Measurements from ENCODE around the gene MCEE. TPM values are rescaled to one million over a fixed set of nuclear protein-coding genes. Genes with fewer than 3 reads are reported as not detected.
"Not testable (repeated sequence)": the region's sequence is repeated elsewhere in the genome, so short reads cannot be mapped to it uniquely, and the experiment has no call there.

The MCEE gene
- total RNA-seq, 1 donor from 2014 or later = 21.1 TPM

DNA sequence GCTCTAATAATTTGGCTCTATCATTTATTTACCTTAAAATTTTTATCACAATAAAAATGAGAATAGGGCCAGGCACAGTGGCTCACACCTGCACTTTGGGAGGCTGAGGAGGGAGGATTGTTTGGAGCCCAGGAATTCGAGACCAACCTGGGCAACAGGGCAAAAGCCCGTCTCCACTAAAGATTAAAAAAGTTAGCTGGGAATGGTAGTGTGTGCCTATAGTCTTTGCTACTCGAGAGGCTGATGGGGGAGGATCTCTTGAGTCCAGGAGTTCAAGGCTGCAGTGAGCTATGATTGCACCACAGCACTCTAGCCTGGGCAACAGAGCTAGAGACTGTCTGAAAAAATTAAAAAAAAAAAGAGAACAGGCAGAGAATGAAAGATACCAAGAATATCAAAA, 6.1 kb upstream of the MCEE start:
- H3K27me3 Mint-ChIP-seq (ENCODE audit: low read depth) = no peaks in the 10 kb centered on the region
- H3K4me1 Mint-ChIP-seq (ENCODE audit: low read depth) = no peaks in the 10 kb centered on the region
- TF ChIP-seq, protein P1, sequence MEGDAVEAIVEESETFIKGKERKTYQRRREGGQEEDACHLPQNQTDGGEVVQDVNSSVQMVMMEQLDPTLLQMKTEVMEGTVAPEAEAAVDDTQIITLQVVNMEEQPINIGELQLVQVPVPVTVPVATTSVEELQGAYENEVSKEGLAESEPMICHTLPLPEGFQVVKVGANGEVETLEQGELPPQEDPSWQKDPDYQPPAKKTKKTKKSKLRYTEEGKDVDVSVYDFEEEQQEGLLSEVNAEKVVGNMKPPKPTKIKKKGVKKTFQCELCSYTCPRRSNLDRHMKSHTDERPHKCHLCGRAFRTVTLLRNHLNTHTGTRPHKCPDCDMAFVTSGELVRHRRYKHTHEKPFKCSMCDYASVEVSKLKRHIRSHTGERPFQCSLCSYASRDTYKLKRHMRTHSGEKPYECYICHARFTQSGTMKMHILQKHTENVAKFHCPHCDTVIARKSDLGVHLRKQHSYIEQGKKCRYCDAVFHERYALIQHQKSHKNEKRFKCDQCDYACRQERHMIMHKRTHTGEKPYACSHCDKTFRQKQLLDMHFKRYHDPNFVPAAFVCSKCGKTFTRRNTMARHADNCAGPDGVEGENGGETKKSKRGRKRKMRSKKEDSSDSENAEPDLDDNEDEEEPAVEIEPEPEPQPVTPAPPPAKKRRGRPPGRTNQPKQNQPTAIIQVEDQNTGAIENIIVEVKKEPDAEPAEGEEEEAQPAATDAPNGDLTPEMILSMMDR (IDR thresholded peaks at IDR 0.05) = no peak
- H3K27ac Mint-ChIP-seq (ENCODE audit: unreplicated experiment) = no peak overlapping the region
- DNase-seq (ENCODE audit: low spot score) = no peak
- no peak overlapping the region for H3K4me3 Mint-ChIP-seq (ENCODE audit: unreplicated experiment)
- H3K36me3 Mint-ChIP-seq (ENCODE audit: low read depth) = peaks cover 29% of the 10 kb centered on the region
- H3K9me3 Mint-ChIP-seq (ENCODE audit: low read depth) = no peaks in the 10 kb centered on the region

DNA sequence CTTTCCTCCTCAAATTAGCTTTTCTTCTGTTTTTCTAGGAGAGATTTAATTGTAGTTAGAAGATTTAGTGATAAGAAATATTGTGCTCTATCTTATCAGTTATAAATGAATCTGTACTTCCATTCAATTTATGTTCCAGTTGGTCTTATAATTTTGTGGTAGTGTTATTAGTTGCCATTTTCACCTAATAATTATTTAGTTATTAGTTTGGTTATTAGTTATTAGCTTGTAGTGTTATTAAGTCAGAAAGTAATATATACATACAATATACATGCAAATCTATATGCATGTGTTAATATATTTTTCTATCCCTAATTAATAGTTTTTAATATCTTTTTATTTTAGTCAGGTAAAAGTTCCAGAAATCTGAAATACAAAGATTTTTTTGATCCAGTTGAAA, 3.6 kb upstream of the MCEE start:
- no peak overlapping the region for H3K4me3 Mint-ChIP-seq (ENCODE audit: unreplicated experiment)
- peaks cover 17% of the 10 kb centered on the region for H3K36me3 Mint-ChIP-seq (ENCODE audit: low read depth)
- no peaks in the 10 kb centered on the region for H3K27me3 Mint-ChIP-seq (ENCODE audit: low read depth)
- TF ChIP-seq, protein P1 (IDR thresholded peaks at IDR 0.05) = no peak
- no peak for DNase-seq (ENCODE audit: low spot score)
- no peaks in the 10 kb centered on the region for H3K9me3 Mint-ChIP-seq (ENCODE audit: low read depth)
- H3K4me1 Mint-ChIP-seq (ENCODE audit: low read depth) = peaks cover 5% of the 10 kb centered on the region
- no peak overlapping the region for H3K27ac Mint-ChIP-seq (ENCODE audit: unreplicated experiment)

DNA sequence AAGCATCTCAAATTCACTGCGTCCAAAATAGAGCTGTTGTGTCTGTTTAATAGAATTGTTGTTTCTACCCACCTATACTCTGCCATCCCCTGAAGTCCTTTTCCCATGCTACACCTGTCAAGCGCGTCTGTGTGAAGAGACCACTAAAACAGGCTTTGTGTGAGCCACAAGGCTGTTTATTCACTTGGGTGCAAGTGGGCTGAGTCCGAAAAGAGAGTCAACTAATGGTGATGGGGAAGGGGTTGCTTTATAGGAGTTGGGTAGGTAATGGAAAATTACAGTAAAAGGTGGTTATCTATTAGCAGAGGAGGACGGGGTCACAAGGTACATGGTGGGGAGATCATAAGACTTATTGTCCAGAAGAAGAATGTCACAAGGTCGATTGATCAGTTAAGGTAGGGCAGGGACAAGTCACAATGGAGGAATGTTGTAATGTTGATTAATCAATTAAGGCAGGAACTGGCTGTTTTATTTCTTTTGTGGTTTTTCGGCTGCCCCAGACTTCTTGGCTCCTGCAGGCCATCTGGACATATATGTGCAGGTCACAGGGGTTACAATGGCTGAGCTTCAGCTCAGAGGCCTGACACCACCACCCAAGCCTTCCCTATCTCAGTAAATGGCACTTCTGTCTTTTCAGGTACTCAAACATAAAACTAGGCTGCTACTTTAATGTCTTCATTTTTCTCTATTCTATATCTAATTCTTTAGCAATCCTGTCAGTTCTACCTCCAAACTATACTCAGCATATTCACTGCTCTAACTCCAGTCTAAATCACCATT, 1.5 kb upstream of the MCEE start:
- not testable (repeated sequence) for H3K27me3 Mint-ChIP-seq (ENCODE audit: low read depth); H3K9me3 Mint-ChIP-seq (ENCODE audit: low read depth); H3K27ac Mint-ChIP-seq (ENCODE audit: unreplicated experiment); DNase-seq (ENCODE audit: low spot score); H3K4me3 Mint-ChIP-seq (ENCODE audit: unreplicated experiment)
- Mint-ChIP-seq H3K4me1 (ENCODE audit: low read depth) (peaks cover 20% of the 10 kb centered on the region), H3K36me3 (ENCODE audit: low read depth) (peaks cover 13% of the 10 kb centered on the region)

DNA sequence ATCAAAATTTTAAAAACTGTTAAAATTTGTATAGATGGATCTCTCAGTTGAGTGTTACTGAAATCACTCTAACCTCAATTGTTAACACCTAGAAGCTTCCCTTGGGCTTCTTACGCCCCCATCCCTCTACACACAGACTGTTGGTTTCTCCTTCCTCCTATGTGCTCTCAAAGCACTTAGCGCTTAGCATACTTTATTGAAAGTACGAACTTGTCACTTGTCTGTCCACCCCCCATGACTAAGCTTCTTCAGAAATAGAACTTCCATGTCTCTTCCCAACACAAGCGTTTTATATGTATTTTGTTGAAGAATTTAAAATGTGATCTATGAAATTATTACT, 846 bp upstream of the MCEE start:
- no peak for DNase-seq (ENCODE audit: low spot score)
- TF ChIP-seq, protein P1 (IDR thresholded peaks at IDR 0.05) = no peak
- Mint-ChIP-seq H3K36me3 (ENCODE audit: low read depth) (peaks cover 10% of the 10 kb centered on the region), H3K9me3 (ENCODE audit: low read depth) (no peaks in the 10 kb centered on the region), H3K27me3 (ENCODE audit: low read depth) (no peaks in the 10 kb centered on the region), H3K4me3 (ENCODE audit: unreplicated experiment) (no peak overlapping the region), H3K4me1 (ENCODE audit: low read depth) (peaks cover 21% of the 10 kb centered on the region), H3K27ac (ENCODE audit: unreplicated experiment) (no peak overlapping the region)

DNA sequence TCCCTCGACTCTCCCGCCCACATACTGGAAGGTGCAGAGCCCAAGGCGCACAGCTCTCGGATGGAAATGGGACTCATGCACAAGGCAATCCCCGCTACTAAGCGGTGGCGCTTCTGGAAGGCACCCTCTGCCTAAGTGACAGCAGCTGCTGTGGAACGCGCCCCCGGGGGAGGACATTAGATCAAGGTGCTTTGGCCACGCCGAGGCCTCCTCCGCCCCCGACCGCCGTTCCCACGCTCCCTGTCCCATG, 202 bp downstream of the MCEE start:
- Mint-ChIP-seq H3K4me3 (ENCODE audit: unreplicated experiment) (no peak overlapping the region), H3K36me3 (ENCODE audit: low read depth) (peaks cover 6% of the 10 kb centered on the region), H3K27ac (ENCODE audit: unreplicated experiment) (no peak overlapping the region), H3K27me3 (ENCODE audit: low read depth) (no peaks in the 10 kb centered on the region), H3K9me3 (ENCODE audit: low read depth) (no peaks in the 10 kb centered on the region), H3K4me1 (ENCODE audit: low read depth) (peaks cover 25% of the 10 kb centered on the region)
- no peak for DNase-seq (ENCODE audit: low spot score)
- TF ChIP-seq, protein P1 (IDR thresholded peaks at IDR 0.05) = no peak
